ENCODE data around the gene SPTB.

Gene SPTB

DNA sequence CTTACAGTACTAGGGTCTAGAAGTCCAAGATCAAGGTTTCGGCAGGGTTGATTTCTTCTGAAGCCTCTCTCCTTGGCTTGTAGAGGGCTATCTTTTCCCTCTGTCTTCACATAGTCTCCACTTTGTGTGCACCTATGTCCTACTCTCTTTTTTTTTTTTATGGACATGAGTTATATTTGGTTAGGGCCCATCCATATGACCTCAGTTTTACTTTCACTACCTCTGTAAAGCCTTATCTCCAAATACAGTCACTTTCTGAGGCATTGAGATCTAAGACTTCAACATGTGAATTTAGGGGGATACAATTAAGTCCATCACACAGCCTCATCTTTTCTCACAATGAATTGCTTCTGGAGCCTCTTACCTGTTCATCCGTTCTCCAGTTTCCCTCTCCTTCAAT is 5.9 kb upstream of the SPTB start:
- no peak overlapping the region for H3K27ac ChIP-seq
- TF ChIP-seq, protein P1, sequence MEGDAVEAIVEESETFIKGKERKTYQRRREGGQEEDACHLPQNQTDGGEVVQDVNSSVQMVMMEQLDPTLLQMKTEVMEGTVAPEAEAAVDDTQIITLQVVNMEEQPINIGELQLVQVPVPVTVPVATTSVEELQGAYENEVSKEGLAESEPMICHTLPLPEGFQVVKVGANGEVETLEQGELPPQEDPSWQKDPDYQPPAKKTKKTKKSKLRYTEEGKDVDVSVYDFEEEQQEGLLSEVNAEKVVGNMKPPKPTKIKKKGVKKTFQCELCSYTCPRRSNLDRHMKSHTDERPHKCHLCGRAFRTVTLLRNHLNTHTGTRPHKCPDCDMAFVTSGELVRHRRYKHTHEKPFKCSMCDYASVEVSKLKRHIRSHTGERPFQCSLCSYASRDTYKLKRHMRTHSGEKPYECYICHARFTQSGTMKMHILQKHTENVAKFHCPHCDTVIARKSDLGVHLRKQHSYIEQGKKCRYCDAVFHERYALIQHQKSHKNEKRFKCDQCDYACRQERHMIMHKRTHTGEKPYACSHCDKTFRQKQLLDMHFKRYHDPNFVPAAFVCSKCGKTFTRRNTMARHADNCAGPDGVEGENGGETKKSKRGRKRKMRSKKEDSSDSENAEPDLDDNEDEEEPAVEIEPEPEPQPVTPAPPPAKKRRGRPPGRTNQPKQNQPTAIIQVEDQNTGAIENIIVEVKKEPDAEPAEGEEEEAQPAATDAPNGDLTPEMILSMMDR (IDR thresholded peaks at IDR 0.05): no peak
- TF ChIP-seq ZFX (IDR thresholded peaks at IDR 0.05; ENCODE audit: borderline replicate concordance): no peak

DNA sequence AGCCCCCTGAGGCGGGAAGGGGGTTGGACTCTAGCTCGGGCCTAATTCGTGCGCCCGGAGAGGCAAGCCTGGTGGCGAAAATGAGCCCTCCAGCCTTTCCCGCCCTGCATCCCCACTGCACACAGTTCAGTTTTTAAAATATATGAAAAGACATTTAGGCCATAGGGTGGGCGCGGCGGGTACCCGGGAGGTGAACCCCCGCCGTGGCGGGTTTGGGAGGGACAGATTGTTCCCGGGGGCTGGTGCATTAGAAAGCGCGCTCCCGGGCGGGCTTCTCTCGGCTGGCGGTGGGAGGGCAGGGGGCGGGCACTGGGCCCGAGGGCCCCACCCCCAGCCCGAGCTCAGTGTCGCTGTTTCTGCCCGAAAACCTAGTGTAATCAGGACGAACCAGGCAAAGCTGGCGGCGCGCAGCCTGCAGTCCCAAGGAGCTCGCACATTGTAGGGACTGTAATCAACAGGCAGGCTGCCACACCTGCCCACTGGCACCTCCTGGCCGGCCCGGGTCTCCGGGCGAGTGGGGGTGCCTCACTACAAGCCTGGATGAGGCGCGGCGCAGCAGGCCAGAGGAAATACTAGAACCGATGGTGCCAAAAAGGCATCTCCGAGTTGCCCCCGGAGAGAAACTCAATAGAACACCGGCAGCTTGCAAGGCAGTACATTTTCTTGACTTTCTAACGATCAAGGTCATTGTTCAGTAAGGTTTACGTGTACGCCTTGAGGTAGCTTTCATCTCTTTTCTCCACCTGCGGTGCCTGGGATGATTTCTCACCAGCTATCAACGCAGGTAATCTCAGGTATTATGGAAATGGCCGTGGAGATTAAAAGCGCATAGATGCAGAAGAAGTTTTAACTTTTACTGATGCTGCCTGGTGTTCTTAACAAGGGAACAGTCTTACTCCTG is 764 bp upstream of the SPTB start:
- peak overlapping the region; percentile 57 for H3K27ac ChIP-seq
- TF ChIP-seq ZFX (IDR thresholded peaks at IDR 0.05; ENCODE audit: borderline replicate concordance): no peak
- TF ChIP-seq, protein P1 (IDR thresholded peaks at IDR 0.05): 0 out of 2 replicates have a peak, but pooled peaks have one; percentile 15

DNA sequence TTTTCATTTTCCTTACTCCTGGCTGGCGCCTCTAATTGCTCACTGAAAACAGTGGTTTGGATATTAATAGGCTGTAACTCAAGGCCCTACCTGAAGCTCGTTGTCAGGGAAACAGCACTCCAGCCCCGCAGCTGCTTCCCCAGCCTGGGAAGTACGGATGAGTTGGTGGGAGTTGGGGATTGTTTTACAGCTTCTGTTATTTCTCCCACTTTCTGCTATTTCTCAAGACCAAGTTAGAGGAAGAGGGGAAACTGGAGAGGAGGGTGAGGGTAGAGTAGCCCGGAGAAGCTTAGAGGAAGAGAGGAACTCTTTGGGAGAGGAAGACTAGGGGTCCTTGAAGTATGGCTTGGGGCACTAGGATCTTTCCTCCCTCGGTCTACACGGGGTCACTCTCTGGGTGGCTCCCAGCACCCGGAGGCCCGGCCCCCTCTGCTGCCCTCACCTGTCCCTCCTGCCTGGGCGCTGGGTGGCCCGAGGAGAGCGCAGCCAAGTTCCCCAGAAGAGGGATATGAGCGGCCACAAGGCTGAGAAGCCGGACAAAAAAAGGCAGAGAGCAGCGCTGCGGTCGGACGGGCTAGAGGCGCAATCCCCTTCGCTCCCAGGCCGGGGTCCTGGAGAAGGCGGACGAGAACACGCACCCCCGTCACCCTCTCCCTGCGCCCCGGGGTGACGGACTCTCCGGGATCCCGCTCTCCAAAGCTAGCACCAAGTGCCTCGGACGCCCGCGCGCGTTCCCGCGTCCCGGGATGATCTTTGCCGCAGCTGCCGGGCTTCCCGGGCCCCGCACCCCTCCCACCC is 671 bp downstream of the SPTB start:
- no peak overlapping the region for H3K27ac ChIP-seq
- TF ChIP-seq, protein P1 (IDR thresholded peaks at IDR 0.05): no peak
- TF ChIP-seq ZFX (IDR thresholded peaks at IDR 0.05; ENCODE audit: borderline replicate concordance): no peak

DNA sequence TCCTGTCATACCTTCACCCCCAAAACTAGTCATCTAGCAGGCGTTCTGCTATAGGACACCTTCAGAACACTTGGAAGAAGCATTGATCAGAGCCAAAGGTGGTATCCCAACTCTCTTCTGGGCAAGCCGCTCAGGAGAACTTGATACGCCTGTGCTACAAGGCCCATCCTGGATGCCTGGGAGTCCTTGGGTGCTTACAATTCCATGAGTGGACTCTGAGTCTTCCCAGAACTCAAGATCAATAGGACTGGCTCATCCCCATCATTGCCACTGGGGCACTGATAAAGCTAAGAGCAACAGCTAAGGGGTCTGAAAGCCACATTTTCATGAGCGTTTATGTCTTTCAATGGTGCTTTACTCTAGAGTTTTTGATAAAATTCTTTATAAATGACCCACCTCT is 1.9 kb downstream of the SPTB start:
- TF ChIP-seq, protein P1 (IDR thresholded peaks at IDR 0.05): no peak
- no peak for TF ChIP-seq ZFX (IDR thresholded peaks at IDR 0.05; ENCODE audit: borderline replicate concordance)
- H3K27ac ChIP-seq: no peak overlapping the region

DNA sequence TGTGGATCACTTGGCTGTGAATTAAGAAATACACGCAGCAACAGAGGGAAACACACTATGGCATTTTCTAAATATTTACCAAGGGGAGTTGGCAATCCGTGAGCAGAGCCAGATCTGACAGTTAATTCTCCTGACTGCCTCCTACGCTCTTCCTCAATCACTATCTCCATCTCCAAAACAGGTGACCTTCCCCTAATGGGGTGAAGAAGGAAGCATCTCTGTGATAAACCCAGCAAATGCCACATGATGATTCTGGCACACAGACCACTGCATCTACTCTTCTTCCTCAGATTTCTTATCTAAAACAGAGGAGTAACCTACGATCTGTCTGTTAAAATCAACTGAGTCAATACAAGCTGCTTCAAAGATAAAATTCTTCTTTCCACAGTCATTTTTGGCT is 4.4 kb downstream of the SPTB start:
- TF ChIP-seq, protein P1 (IDR thresholded peaks at IDR 0.05): no peak
- TF ChIP-seq ZFX (IDR thresholded peaks at IDR 0.05; ENCODE audit: borderline replicate concordance): no peak
- no peak overlapping the region for H3K27ac ChIP-seq

DNA sequence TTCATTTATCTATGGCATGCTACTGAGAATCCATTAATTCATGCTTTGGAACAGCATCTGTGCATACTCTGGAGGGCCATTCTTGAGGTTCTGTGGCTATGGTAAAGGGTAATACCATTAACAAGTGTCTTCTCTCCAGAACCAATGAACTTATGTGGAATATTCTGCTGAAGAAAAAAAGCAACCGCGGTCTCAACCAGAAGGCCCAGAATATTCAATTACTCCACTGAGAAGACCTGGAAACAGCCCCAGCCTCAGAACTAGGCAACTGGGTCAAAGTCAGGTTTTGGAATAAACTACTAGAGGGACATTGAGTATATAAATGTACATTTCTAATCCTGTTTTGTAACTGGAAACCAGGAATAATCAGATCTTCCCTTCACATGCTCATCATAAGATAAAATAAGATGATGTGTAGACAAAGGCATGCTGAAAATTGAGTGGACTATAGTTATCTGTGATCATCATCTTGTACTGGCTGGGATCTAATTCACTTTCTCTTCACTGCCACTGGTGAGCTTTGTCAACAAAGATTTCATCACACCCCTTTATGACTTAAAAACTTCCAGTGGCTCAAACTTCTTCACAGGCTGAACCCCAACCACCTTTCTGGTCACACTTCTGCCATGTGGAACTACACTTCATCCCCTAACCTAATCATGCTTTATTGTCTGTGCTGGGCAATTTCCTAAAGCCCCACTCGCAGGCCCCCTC is 6.0 kb downstream of the SPTB start:
- no peak overlapping the region for H3K27ac ChIP-seq
- no peak for TF ChIP-seq ZFX (IDR thresholded peaks at IDR 0.05; ENCODE audit: borderline replicate concordance)
- TF ChIP-seq, protein P1 (IDR thresholded peaks at IDR 0.05): no peak
